Testis (tissue), 2 donors: Measurements from ENCODE around the gene STARD3NL.

Experiments
- POLR2A ChIP-seq: fragments of 450-650 bp; IDR thresholded peaks from one replicate; pipeline ENCODE4 v1.6.1; 2017; ENCODE audit warnings: antibody characterized with exemption, mild to moderate bottlenecking, moderate library complexity
- TF ChIP-seq, protein P1 (sequence below), 3 experiments: fragments of 450-650 bp in 2 of 3; fragments of 200-600 bp in 1 of 3; sonication (generic) in 1 of 3; IDR thresholded peaks; one replicate each; pipeline ENCODE4 v1.5.1; 2016 to 2019; ENCODE audit warnings: antibody characterized with exemption in 3 of 3, mild to moderate bottlenecking in 2 of 3, moderate library complexity in 1 of 3

DNA sequence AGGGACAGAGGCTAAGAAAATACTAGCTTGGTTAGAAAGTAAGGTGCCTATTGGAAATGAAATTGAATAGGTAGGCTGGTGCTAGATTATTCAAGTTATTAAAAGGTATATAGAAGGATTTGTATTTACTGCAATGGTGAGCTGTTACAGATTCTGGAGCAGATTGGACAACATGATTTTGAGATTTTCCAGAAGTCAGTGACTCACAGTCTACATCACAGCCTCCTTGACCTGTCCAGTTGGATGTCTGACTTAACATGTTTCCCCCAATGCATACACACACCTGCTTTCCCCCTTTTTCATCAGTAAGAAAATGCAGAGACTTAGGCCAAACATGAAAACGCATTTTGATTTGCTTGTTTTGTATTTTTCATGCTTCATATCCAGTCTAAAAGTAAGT lies 33.4 kb downstream of the STARD3NL start:
- TF ChIP-seq, protein P1, sequence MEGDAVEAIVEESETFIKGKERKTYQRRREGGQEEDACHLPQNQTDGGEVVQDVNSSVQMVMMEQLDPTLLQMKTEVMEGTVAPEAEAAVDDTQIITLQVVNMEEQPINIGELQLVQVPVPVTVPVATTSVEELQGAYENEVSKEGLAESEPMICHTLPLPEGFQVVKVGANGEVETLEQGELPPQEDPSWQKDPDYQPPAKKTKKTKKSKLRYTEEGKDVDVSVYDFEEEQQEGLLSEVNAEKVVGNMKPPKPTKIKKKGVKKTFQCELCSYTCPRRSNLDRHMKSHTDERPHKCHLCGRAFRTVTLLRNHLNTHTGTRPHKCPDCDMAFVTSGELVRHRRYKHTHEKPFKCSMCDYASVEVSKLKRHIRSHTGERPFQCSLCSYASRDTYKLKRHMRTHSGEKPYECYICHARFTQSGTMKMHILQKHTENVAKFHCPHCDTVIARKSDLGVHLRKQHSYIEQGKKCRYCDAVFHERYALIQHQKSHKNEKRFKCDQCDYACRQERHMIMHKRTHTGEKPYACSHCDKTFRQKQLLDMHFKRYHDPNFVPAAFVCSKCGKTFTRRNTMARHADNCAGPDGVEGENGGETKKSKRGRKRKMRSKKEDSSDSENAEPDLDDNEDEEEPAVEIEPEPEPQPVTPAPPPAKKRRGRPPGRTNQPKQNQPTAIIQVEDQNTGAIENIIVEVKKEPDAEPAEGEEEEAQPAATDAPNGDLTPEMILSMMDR (IDR thresholded peaks at IDR 0.05): no peak
- no peak for TF ChIP-seq POLR2A
